EH (cell line): ENCODE results near the gene DUS4L.
A peak's percentile ranks its signal among the peaks of the same experiment; 100 is the strongest.
"Not testable (repeated sequence)": the region's sequence is repeated elsewhere in the genome, so short reads cannot be mapped to it uniquely, and the experiment has no call there.

Experiments
- DNase-seq: peaks from one replicate; pipeline ENCODE4 v3.0.0-alpha.2; 2015; ENCODE audit warnings: low read depth

DUS4L gene

GRCh38 chr7:107563775-107564552, at the start of gene DUS4L, which contains the start of gene COG5:
TSS of gene DUS4L (plus strand) at chr7:107563971. CDS start at chr7:107567071, 3,100 bp downstream.
TSS of gene COG5 (minus strand) at chr7:107563920. CDS start at chr7:107563896, 24 bp downstream.
- peak; percentile 78 for DNase-seq

GRCh38 chr7:107526672-107527071, 37.1 kb upstream of the DUS4L start:
- DNase-seq = no peak

GRCh38 chr7:107527196-107527595, 36.6 kb upstream of the DUS4L start:
- no peak for DNase-seq

- DNase-seq = peak; percentile 85
Observed at GRCh38 chr7:107528461-107528860, 35.3 kb upstream of the DUS4L start.

- DNase-seq = no peak
Observed at GRCh38 chr7:107530751-107531150, 33.0 kb upstream of the DUS4L start.

- DNase-seq = no peak
Observed at GRCh38 chr7:107534139-107534538, 29.6 kb upstream of the DUS4L start.

- not testable (repeated sequence) for DNase-seq
Observed at GRCh38 chr7:107537228-107537627, 26.5 kb upstream of the DUS4L start.

GRCh38 chr7:107538001-107538400, 25.8 kb upstream of the DUS4L start:
- DNase-seq = no peak

- DNase-seq = no peak
Observed at GRCh38 chr7:107543338-107543993, 20.3 kb upstream of the DUS4L start.

GRCh38 chr7:107544848-107545591, 18.8 kb upstream of the DUS4L start:
- DNase-seq = no peak

- peak; percentile 50 for DNase-seq
Observed at GRCh38 chr7:107551936-107552335, 11.8 kb upstream of the DUS4L start.

- no peak for DNase-seq
Observed at GRCh38 chr7:107555893-107556292, 7.9 kb upstream of the DUS4L start.

GRCh38 chr7:107559864-107560263, 3.9 kb upstream of the DUS4L start:
- DNase-seq = peak; percentile 70

GRCh38 chr7:107560898-107561516, 2.8 kb upstream of the DUS4L start:
- peak; percentile 3 for DNase-seq

- DNase-seq = no peak
Observed at GRCh38 chr7:107563081-107563774, 543 bp upstream of the DUS4L start.

- peak; percentile 90 for DNase-seq
Observed at GRCh38 chr7:107564553-107565298, 955 bp downstream of the DUS4L start.

- no peak for DNase-seq
Observed at GRCh38 chr7:107570298-107570697, 6.5 kb downstream of the DUS4L start.

GRCh38 chr7:107573537-107573936, 9.8 kb downstream of the DUS4L start:
- DNase-seq = no peak

- DNase-seq = no peak
Observed at GRCh38 chr7:107579554-107579884, 15.7 kb downstream of the DUS4L start.

- DNase-seq = peak; percentile 79
Observed at GRCh38 chr7:107579885-107580715, 16.3 kb downstream of the DUS4L start, which contains the start of gene BCAP29. TSS of gene BCAP29 (plus strand) at chr7:107580246. CDS start at chr7:107580773, 527 bp downstream.
